Measurements from ENCODE around the gene MBD3L1.

The MBD3L1 gene

GRCh38 chr19:8881512-8881911, 49.3 kb downstream of the MBD3L1 start:
- no peak for DNase-seq

- no peak for DNase-seq
These were observed 52.2 kb downstream of the MBD3L1 start for GRCh38 chr19:8884416-8884815.

- DNase-seq, result no peak
These were observed 55.2 kb downstream of the MBD3L1 start for GRCh38 chr19:8887364-8887763.

GRCh38 chr19:8890260-8890659, 58.1 kb downstream of the MBD3L1 start:
- no peak for DNase-seq

Measured in T-helper 2 cell (primary cell).